Measurements from ENCODE around the gene JMJD1C. TPM values are rescaled to one million over a fixed set of nuclear protein-coding genes. Genes with fewer than 3 reads are reported as not detected.

Gene JMJD1C
- total RNA-seq, 1 experiment from 2014 or later = 89.7 TPM

GRCh38 chr10:63491588-63492316 lies 26.0 kb upstream of the JMJD1C start:
- ChIA-PET POLR2A (interaction anchor here (0.6 to 1.1 kb wide), 2 partner anchors 139 to 213 kb away, joined by 3 read pairs; no protein-coding TSS in a partner anchor), CTCF (no interaction called here)
- Histone ChIP-seq H3K27me3 (replicated peaks; ENCODE audit: control insufficient read depth, insufficient read depth, low read length) (no peaks in the 10 kb centered on the region), H3K4me3 (ENCODE audit: low read depth, low read length) (no peak overlapping the region), H3K9me3 (peaks cover 14% of the 10 kb centered on the region; the same call in 1 of the 2 replicates), H3K4me1 (peaks cover 14% of the 10 kb centered on the region), H3K36me3 (ENCODE audit: control insufficient read depth, insufficient read depth, low read length) (no peaks in the 10 kb centered on the region; the same call in 1 of the 2 replicates)
- H3K4me3 Mint-ChIP-seq (ENCODE audit: unreplicated experiment) = no peak overlapping the region
- H3K36me3 Mint-ChIP-seq (ENCODE audit: insufficient read depth, unreplicated experiment) = peaks cover 10% of the 10 kb centered on the region
- intact Hi-C loops (cut with micrococcal nuclease; ENCODE audit: unreplicated experiment) = no loop called here
- peak in 1 of 2 experiments; percentile 47 for DNase-seq
- BruUV-seq (replicated peaks) = no TSS peak
- H3K9me3 Mint-ChIP-seq (ENCODE audit: unreplicated experiment) = no peaks in the 10 kb centered on the region
- H3K27me3 Mint-ChIP-seq (ENCODE audit: insufficient read depth, unreplicated experiment) = no peaks in the 10 kb centered on the region
- TF ChIP-seq, protein P1, sequence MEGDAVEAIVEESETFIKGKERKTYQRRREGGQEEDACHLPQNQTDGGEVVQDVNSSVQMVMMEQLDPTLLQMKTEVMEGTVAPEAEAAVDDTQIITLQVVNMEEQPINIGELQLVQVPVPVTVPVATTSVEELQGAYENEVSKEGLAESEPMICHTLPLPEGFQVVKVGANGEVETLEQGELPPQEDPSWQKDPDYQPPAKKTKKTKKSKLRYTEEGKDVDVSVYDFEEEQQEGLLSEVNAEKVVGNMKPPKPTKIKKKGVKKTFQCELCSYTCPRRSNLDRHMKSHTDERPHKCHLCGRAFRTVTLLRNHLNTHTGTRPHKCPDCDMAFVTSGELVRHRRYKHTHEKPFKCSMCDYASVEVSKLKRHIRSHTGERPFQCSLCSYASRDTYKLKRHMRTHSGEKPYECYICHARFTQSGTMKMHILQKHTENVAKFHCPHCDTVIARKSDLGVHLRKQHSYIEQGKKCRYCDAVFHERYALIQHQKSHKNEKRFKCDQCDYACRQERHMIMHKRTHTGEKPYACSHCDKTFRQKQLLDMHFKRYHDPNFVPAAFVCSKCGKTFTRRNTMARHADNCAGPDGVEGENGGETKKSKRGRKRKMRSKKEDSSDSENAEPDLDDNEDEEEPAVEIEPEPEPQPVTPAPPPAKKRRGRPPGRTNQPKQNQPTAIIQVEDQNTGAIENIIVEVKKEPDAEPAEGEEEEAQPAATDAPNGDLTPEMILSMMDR (IDR thresholded peaks at IDR 0.05; ENCODE audit: insufficient read depth in 1 of 2, low read depth in 1 of 2, low read length in 1 of 2, severe bottlenecking in 1 of 2, unreplicated experiment in 1 of 2) = no peak
- no peak overlapping the region for H3K27ac Mint-ChIP-seq (ENCODE audit: unreplicated experiment)
- H3K4me1 Mint-ChIP-seq (ENCODE audit: low read depth, unreplicated experiment) = no peaks in the 10 kb centered on the region

GRCh38 chr10:63489838-63490237 lies 24.1 kb upstream of the JMJD1C start:
- no TSS peak for BruUV-seq (replicated peaks)
- no peaks in the 10 kb centered on the region for H3K9me3 Mint-ChIP-seq (ENCODE audit: unreplicated experiment)
- intact Hi-C loops (cut with micrococcal nuclease; ENCODE audit: unreplicated experiment) = no loop called here
- peaks cover 14% of the 10 kb centered on the region for H3K4me1 ChIP-seq
- H3K36me3 ChIP-seq (ENCODE audit: control insufficient read depth, insufficient read depth, low read length) = no peaks in the 10 kb centered on the region; the same call in 1 of the 2 replicates
- CTCF ChIA-PET = interaction anchor here (1.0 kb wide), 1 partner anchor 230 kb away, joined by 4 read pairs; no protein-coding TSS in a partner anchor
- TF ChIP-seq, protein P1 (IDR thresholded peaks at IDR 0.05; ENCODE audit: insufficient read depth in 1 of 2, low read depth in 1 of 2, low read length in 1 of 2, severe bottlenecking in 1 of 2, unreplicated experiment in 1 of 2) = no peak
- H3K9me3 ChIP-seq = peaks cover 14% of the 10 kb centered on the region; the same call in 1 of the 2 replicates
- no peaks in the 10 kb centered on the region for H3K4me1 Mint-ChIP-seq (ENCODE audit: low read depth, unreplicated experiment)
- H3K27me3 ChIP-seq (replicated peaks; ENCODE audit: control insufficient read depth, insufficient read depth, low read length) = no peaks in the 10 kb centered on the region
- no peak overlapping the region for H3K4me3 Mint-ChIP-seq (ENCODE audit: unreplicated experiment)
- POLR2A ChIA-PET = interaction anchor here (0.6 kb wide), 1 partner anchor 140 kb away, joined by 3 read pairs; no protein-coding TSS in a partner anchor
- no peaks in the 10 kb centered on the region for H3K27me3 Mint-ChIP-seq (ENCODE audit: insufficient read depth, unreplicated experiment)
- peaks cover 6% of the 10 kb centered on the region for H3K36me3 Mint-ChIP-seq (ENCODE audit: insufficient read depth, unreplicated experiment)
- DNase-seq = no peak
- no peak overlapping the region for H3K4me3 ChIP-seq (ENCODE audit: low read depth, low read length)
- no peak overlapping the region for H3K27ac Mint-ChIP-seq (ENCODE audit: unreplicated experiment)

- Mint-ChIP-seq H3K4me1 (ENCODE audit: low read depth, unreplicated experiment) (no peaks in the 10 kb centered on the region), H3K9me3 (ENCODE audit: unreplicated experiment) (no peaks in the 10 kb centered on the region), H3K27me3 (ENCODE audit: insufficient read depth, unreplicated experiment) (no peaks in the 10 kb centered on the region), H3K27ac (ENCODE audit: unreplicated experiment) (no peak overlapping the region), H3K36me3 (ENCODE audit: insufficient read depth, unreplicated experiment) (peaks cover 6% of the 10 kb centered on the region), H3K4me3 (ENCODE audit: unreplicated experiment) (no peak overlapping the region)
- Histone ChIP-seq H3K27me3 (replicated peaks; ENCODE audit: control insufficient read depth, insufficient read depth, low read length) (no peaks in the 10 kb centered on the region), H3K4me1 (peaks cover 14% of the 10 kb centered on the region), H3K36me3 (ENCODE audit: control insufficient read depth, insufficient read depth, low read length) (no peaks in the 10 kb centered on the region; the same call in 1 of the 2 replicates), H3K4me3 (ENCODE audit: low read depth, low read length) (no peak overlapping the region), H3K9me3 (peaks cover 14% of the 10 kb centered on the region; the same call in 1 of the 2 replicates)
- BruUV-seq (replicated peaks) = no TSS peak
- ChIA-PET POLR2A (no interaction called here), CTCF (no interaction called here)
- DNase-seq = no peak
- intact Hi-C loops (cut with micrococcal nuclease; ENCODE audit: unreplicated experiment) = no loop called here
- TF ChIP-seq, protein P1 (IDR thresholded peaks at IDR 0.05; ENCODE audit: insufficient read depth in 1 of 2, low read depth in 1 of 2, low read length in 1 of 2, severe bottlenecking in 1 of 2, unreplicated experiment in 1 of 2) = no peak
Observed at GRCh38 chr10:63487990-63488389, 22.2 kb upstream of the JMJD1C start.

Measured in Caco-2 (cell line).